GM12875 (cell line): ENCODE data around the gene NCL.

Experiments
- H3K4me3 ChIP-seq: one replicate; pipeline ENCODE4 v1.5.1; 2011; ENCODE audit warnings: low read depth, low read length, control low read depth
- CTCF ChIP-seq: IDR thresholded peaks from 2 replicates; pipeline ENCODE4 v1.5.1; 2011; ENCODE audit warnings: low read depth, mild to moderate bottlenecking, control low read depth, inconsistent platforms, low read length, moderate library complexity, borderline replicate concordance; ENCODE audit not compliant: insufficient read depth

NCL gene

GRCh38 chr2:231429901-231430300, 34.4 kb downstream of the NCL start:
- no peak for TF ChIP-seq CTCF
- H3K4me3 ChIP-seq = no peak overlapping the region

GRCh38 chr2:231429152-231429551, 35.1 kb downstream of the NCL start:
- H3K4me3 ChIP-seq = no peak overlapping the region
- TF ChIP-seq CTCF = no peak

GRCh38 chr2:231427116-231427515, 37.2 kb downstream of the NCL start:
- no peak for TF ChIP-seq CTCF
- no peak overlapping the region for H3K4me3 ChIP-seq

- no peak overlapping the region for H3K4me3 ChIP-seq
These were observed 38.2 kb downstream of the NCL start for GRCh38 chr2:231425811-231426703.

GRCh38 chr2:231425291-231425810, 38.9 kb downstream of the NCL start:
- no peak overlapping the region for H3K4me3 ChIP-seq
- TF ChIP-seq CTCF = no peak

More at GRCh38 chr2:231425811-231426703, 38.2 kb downstream of the NCL start:
- TF ChIP-seq CTCF = no peak

GRCh38 chr2:231423176-231423575, 41.1 kb downstream of the NCL start:
- TF ChIP-seq CTCF = no peak
- no peak overlapping the region for H3K4me3 ChIP-seq

GRCh38 chr2:231422056-231422455, 42.2 kb downstream of the NCL start:
- no peak overlapping the region for H3K4me3 ChIP-seq
- no peak for TF ChIP-seq CTCF
